HEK293 (cell line): Measurements from ENCODE around the gene PLAC1.

Experiments
- CTCF ChIA-PET: fragments of 350-600 bp; formaldehyde crosslinking; extraction: SDS; loops from one replicate; lab custom pipeline; 2021; ENCODE audit warnings: antibody characterized with exemption; lab: Yijun Ruan, JAX
- POLR2A ChIA-PET: fragments of 300-600 bp; formaldehyde crosslinking; extraction: SDS; loops from one replicate; lab custom pipeline; 2020; ENCODE audit warnings: antibody characterized with exemption, inconsistent platforms; lab: Yijun Ruan, JAX
- H3K27ac ChIP-seq: fragments of 200-500 bp; sonication (Bioruptor generic); 2 replicates; pipeline ENCODE4 v1.5.1; 2014; ENCODE audit warnings: low read depth, low read length, control low read depth, inconsistent platforms; ENCODE audit errors: extremely low read depth
- H3K36me3 ChIP-seq, 2 experiments: fragments of 200-500 bp in 1 of 2; sonication (Bioruptor generic) in 1 of 2; 1 replicate in 1 of 2; 2 replicates in 1 of 2; pipeline ENCODE4 v1.5.1; 2014 to 2017; ENCODE audit warnings: inconsistent platforms in 2 of 2, low read length in 2 of 2; ENCODE audit not compliant: control insufficient read depth in 2 of 2, insufficient read depth in 1 of 2
- H3K4me1 ChIP-seq: fragments of 200-500 bp; sonication (Bioruptor generic); 2 replicates; pipeline ENCODE4 v1.5.1; 2014; ENCODE audit warnings: mild to moderate bottlenecking, low read length, inconsistent platforms; ENCODE audit not compliant: control insufficient read depth, insufficient read depth
- H3K4me3 ChIP-seq: 2 replicates; pipeline ENCODE4 v1.5.1; 2011; ENCODE audit warnings: low read depth, mild to moderate bottlenecking, control low read depth, low read length, moderate library complexity
- H3K9me3 ChIP-seq: fragments of 200-500 bp; sonication (Bioruptor generic); 2 replicates; pipeline ENCODE4 v1.5.1; 2014; ENCODE audit warnings: low read depth, low read length, inconsistent platforms; ENCODE audit not compliant: control insufficient read depth, insufficient read depth
- GLI4 ChIP-seq: fragments of 450-650 bp; formaldehyde crosslinking; IDR thresholded peaks from 2 replicates; pipeline ENCODE4 v1.5.1; 2016; ENCODE audit warnings: missing biosample characterization, missing genetic modification characterization
- KLF7 ChIP-seq: fragments of 450-650 bp; formaldehyde crosslinking; IDR thresholded peaks from 2 replicates; pipeline ENCODE4 v1.5.1; 2016; ENCODE audit warnings: missing biosample characterization, missing genetic modification characterization, borderline replicate concordance
- MZF1 ChIP-seq: fragments of 450-650 bp; formaldehyde crosslinking; IDR thresholded peaks from 2 replicates; pipeline ENCODE4 v1.5.1; 2017; ENCODE audit warnings: missing biosample characterization, missing genetic modification characterization, borderline replicate concordance
- OSR2 ChIP-seq: fragments of 450-650 bp; formaldehyde crosslinking; IDR thresholded peaks from 2 replicates; pipeline ENCODE4 v1.5.1; 2016; ENCODE audit warnings: missing biosample characterization, missing genetic modification characterization
- RBAK ChIP-seq: fragments of 450-650 bp; formaldehyde crosslinking; IDR thresholded peaks from 2 replicates; pipeline ENCODE4 v1.5.1; 2016; ENCODE audit warnings: missing biosample characterization, missing genetic modification characterization
- SCRT1 ChIP-seq: fragments of 450-650 bp; formaldehyde crosslinking; IDR thresholded peaks from 2 replicates; pipeline ENCODE4 v1.5.1; 2016; ENCODE audit warnings: missing biosample characterization, missing genetic modification characterization, borderline replicate concordance
- SP7 ChIP-seq: fragments of 450-650 bp; formaldehyde crosslinking; IDR thresholded peaks from 2 replicates; pipeline ENCODE4 v1.5.1; 2016; ENCODE audit warnings: missing biosample characterization, missing genetic modification characterization
- WT1 ChIP-seq: fragments of 450-650 bp; formaldehyde crosslinking; IDR thresholded peaks from 2 replicates; pipeline ENCODE4 v1.5.1; 2016; ENCODE audit warnings: missing biosample characterization, missing genetic modification characterization
- ZBTB1 ChIP-seq: fragments of 450-650 bp; formaldehyde crosslinking; IDR thresholded peaks from 2 replicates; pipeline ENCODE4 v1.5.1; 2016; ENCODE audit warnings: missing biosample characterization, missing genetic modification characterization
- ZBTB26 ChIP-seq: fragments of 450-650 bp; formaldehyde crosslinking; optimal IDR thresholded peaks from 2 replicates; pipeline ENCODE3; 2016; ENCODE audit warnings: missing biosample characterization, mild to moderate bottlenecking, missing genetic modification characterization
- ZFP37 ChIP-seq: fragments of 450-650 bp; formaldehyde crosslinking; IDR thresholded peaks from 2 replicates; pipeline ENCODE4 v1.5.1; 2016; ENCODE audit warnings: missing biosample characterization, missing genetic modification characterization
- ZNF112 ChIP-seq: fragments of 450-650 bp; formaldehyde crosslinking; IDR thresholded peaks from 2 replicates; pipeline ENCODE4 v1.5.0; 2017; ENCODE audit warnings: missing biosample characterization, missing genetic modification characterization
- ZNF350 ChIP-seq: fragments of 450-650 bp; formaldehyde crosslinking; IDR thresholded peaks from 2 replicates; pipeline ENCODE4 v1.5.0; 2017; ENCODE audit warnings: missing biosample characterization, mild to moderate bottlenecking, missing genetic modification characterization
- ZNF561 ChIP-seq: fragments of 450-650 bp; IDR thresholded peaks from 2 replicates; pipeline ENCODE4 v1.5.1; 2018; ENCODE audit warnings: missing biosample characterization, missing genetic modification characterization, borderline replicate concordance
- ZNF596 ChIP-seq: fragments of 450-650 bp; IDR thresholded peaks from 2 replicates; pipeline ENCODE4 v1.5.0; 2018; ENCODE audit warnings: missing biosample characterization, mild to moderate bottlenecking, missing genetic modification characterization, moderate library complexity
- ZSCAN30 ChIP-seq: fragments of 450-650 bp; IDR thresholded peaks from 2 replicates; pipeline ENCODE4 v1.5.1; 2018; ENCODE audit warnings: missing biosample characterization, mild to moderate bottlenecking, missing genetic modification characterization, moderate library complexity
- TF ChIP-seq, protein P1 (sequence below): fragments of 450-650 bp; formaldehyde crosslinking; IDR thresholded peaks from 2 replicates; pipeline ENCODE4 v1.5.1; 2016; ENCODE audit warnings: missing biosample characterization, missing genetic modification characterization, low read depth
- TF ChIP-seq, protein P2 (sequence below): fragments of 450-650 bp; formaldehyde crosslinking; conservative IDR thresholded peaks from 2 replicates; pipeline ENCODE4 v1.5.1; 2016; ENCODE audit warnings: low read depth, missing biosample characterization, missing genetic modification characterization
- TF ChIP-seq, protein P3 (sequence below): fragments of 450-650 bp; formaldehyde crosslinking; IDR thresholded peaks from 2 replicates; pipeline ENCODE4 v1.5.1; 2017; ENCODE audit warnings: missing biosample characterization, missing genetic modification characterization
- TF ChIP-seq, protein P4 (sequence below): fragments of 450-650 bp; formaldehyde crosslinking; IDR thresholded peaks from 2 replicates; pipeline ENCODE4 v1.5.1; 2016; ENCODE audit warnings: missing biosample characterization, missing genetic modification characterization

Gene PLAC1

DNA sequence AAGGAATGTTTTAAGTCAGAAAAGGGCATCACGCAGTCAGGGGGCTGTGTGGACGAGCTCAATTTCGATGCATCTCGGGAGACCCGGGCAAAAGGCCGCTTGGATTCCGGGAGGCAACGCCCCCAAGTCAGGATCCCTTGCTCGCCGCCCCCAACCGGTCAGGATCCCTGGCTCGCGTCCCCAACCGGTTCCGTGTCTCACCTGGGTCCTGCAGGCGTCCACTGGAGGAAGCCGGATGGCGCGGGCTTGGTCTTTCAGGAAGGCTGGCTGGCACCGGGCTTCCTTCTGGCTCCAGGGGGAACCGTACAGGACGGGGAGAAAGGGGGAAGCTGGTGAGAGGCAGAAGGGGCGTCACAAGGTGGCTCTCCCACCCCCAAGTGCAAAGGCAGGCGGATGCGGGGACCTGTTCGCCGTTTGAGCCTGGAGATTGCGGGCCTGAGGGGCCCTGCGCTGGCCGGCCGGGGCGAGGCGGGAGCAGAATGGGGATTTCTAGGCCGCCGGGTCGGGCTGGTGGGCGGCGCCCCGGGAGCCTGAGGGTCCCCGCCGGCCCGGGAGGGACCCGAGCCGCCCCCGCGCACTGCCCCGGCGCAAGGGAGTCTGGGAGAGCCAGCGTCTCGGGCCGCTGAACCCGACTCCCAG is 113.6 kb downstream of the PLAC1 start:
- Histone ChIP-seq H3K9me3 (no peaks in the 10 kb centered on the region), H3K4me1 (peaks cover 16% of the 10 kb centered on the region), H3K36me3 (peaks cover 0 to 16% of the 10 kb centered on the region in 2 experiments; a peak in 1 of 3 replicates), H3K27ac (no peak overlapping the region), H3K4me3 (no peak overlapping the region)
- POLR2A ChIA-PET: no interaction called here
- TF ChIP-seq ZNF561 (tag by site-specific recombination) (no peak), KLF7 (tag by site-specific recombination) (no peak), ZNF350 (no peak), SCRT1 (tag by site-specific recombination) (no peak), OSR2 (tag by site-specific recombination) (no peak), GLI4 (tag by site-specific recombination) (no peak), MZF1 (tag by site-specific recombination) (no peak), ZBTB26 (tag by site-specific recombination) (no peak), ZBTB1 (no peak), RBAK (tag by site-specific recombination) (no peak), ZNF112 (no peak), ZSCAN30 (tag by site-specific recombination) (no peak), ZNF596 (tag by site-specific recombination) (no peak), SP7 (no peak), ZFP37 (no peak)
- TF ChIP-seq, protein P1, sequence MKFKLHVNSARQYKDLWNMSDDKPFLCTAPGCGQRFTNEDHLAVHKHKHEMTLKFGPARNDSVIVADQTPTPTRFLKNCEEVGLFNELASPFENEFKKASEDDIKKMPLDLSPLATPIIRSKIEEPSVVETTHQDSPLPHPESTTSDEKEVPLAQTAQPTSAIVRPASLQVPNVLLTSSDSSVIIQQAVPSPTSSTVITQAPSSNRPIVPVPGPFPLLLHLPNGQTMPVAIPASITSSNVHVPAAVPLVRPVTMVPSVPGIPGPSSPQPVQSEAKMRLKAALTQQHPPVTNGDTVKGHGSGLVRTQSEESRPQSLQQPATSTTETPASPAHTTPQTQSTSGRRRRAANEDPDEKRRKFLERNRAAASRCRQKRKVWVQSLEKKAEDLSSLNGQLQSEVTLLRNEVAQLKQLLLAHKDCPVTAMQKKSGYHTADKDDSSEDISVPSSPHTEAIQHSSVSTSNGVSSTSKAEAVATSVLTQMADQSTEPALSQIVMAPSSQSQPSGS: no peak
- TF ChIP-seq, protein P2, sequence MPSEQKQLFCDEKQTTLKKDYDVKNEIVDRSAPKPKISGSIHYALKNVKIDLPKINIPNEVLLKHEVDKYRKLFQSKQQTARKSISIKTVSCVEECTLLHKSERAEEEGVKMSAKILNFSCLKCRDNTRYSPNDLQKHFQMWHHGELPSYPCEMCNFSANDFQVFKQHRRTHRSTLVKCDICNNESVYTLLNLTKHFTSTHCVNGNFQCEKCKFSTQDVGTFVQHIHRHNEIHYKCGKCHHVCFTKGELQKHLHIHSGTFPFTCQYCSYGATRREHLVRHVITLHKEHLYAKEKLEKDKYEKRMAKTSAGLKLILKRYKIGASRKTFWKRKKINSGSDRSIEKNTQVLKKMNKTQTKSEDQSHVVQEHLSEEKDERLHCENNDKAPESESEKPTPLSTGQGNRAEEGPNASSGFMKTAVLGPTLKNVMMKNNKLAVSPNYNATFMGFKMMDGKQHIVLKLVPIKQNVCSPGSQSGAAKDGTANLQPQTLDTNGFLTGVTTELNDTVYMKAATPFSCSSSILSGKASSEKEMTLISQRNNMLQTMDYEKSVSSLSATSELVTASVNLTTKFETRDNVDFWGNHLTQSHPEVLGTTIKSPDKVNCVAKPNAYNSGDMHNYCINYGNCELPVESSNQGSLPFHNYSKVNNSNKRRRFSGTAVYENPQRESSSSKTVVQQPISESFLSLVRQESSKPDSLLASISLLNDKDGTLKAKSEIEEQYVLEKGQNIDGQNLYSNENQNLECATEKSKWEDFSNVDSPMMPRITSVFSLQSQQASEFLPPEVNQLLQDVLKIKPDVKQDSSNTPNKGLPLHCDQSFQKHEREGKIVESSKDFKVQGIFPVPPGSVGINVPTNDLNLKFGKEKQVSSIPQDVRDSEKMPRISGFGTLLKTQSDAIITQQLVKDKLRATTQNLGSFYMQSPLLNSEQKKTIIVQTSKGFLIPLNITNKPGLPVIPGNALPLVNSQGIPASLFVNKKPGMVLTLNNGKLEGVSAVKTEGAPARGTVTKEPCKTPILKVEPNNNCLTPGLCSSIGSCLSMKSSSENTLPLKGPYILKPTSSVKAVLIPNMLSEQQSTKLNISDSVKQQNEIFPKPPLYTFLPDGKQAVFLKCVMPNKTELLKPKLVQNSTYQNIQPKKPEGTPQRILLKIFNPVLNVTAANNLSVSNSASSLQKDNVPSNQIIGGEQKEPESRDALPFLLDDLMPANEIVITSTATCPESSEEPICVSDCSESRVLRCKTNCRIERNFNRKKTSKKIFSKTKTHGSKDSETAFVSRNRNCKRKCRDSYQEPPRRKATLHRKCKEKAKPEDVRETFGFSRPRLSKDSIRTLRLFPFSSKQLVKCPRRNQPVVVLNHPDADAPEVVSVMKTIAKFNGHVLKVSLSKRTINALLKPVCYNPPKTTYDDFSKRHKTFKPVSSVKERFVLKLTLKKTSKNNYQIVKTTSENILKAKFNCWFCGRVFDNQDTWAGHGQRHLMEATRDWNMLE: no peak
- CTCF ChIA-PET: no interaction called here

GRCh38 chrX:134544135-134544512 is 114.1 kb downstream of the PLAC1 start:
- H3K36me3 ChIP-seq: peaks cover 0 to 16% of the 10 kb centered on the region in 2 experiments; a peak in 1 of 3 replicates
- CTCF ChIA-PET: no interaction called here
- no peak overlapping the region for H3K4me3 ChIP-seq
- H3K27ac ChIP-seq: no peak overlapping the region
- TF ChIP-seq, protein P3, sequence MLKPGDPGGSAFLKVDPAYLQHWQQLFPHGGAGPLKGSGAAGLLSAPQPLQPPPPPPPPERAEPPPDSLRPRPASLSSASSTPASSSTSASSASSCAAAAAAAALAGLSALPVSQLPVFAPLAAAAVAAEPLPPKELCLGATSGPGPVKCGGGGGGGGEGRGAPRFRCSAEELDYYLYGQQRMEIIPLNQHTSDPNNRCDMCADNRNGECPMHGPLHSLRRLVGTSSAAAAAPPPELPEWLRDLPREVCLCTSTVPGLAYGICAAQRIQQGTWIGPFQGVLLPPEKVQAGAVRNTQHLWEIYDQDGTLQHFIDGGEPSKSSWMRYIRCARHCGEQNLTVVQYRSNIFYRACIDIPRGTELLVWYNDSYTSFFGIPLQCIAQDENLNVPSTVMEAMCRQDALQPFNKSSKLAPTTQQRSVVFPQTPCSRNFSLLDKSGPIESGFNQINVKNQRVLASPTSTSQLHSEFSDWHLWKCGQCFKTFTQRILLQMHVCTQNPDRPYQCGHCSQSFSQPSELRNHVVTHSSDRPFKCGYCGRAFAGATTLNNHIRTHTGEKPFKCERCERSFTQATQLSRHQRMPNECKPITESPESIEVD (tag by site-specific recombination): peak; percentile 69
- TF ChIP-seq WT1 (tag by site-specific recombination): peak; percentile 56; the same call in 1 of the 2 replicates
- TF ChIP-seq, protein P4, sequence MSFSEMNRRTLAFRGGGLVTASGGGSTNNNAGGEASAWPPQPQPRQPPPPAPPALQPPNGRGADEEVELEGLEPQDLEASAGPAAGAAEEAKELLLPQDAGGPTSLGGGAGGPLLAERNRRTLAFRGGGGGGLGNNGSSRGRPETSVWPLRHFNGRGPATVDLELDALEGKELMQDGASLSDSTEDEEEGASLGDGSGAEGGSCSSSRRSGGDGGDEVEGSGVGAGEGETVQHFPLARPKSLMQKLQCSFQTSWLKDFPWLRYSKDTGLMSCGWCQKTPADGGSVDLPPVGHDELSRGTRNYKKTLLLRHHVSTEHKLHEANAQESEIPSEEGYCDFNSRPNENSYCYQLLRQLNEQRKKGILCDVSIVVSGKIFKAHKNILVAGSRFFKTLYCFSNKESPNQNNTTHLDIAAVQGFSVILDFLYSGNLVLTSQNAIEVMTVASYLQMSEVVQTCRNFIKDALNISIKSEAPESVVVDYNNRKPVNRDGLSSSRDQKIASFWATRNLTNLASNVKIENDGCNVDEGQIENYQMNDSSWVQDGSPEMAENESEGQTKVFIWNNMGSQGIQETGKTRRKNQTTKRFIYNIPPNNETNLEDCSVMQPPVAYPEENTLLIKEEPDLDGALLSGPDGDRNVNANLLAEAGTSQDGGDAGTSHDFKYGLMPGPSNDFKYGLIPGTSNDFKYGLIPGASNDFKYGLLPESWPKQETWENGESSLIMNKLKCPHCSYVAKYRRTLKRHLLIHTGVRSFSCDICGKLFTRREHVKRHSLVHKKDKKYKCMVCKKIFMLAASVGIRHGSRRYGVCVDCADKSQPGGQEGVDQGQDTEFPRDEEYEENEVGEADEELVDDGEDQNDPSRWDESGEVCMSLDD (tag by site-specific recombination): no peak
- POLR2A ChIA-PET: no interaction called here
- peaks cover 16% of the 10 kb centered on the region for H3K4me1 ChIP-seq
- H3K9me3 ChIP-seq: no peaks in the 10 kb centered on the region
